Neural cell (in vitro differentiated cells): ENCODE results near the gene APPL1. TPM values are rescaled to one million over a fixed set of nuclear protein-coding genes. Genes with fewer than 3 reads are reported as not detected.

Experiments used
- H2AFZ ChIP-seq: fragments of 200-600, 300-800 bp; sonication (generic), shearing (Covaris generic); 2 replicates; pipeline ENCODE4 v1.6.0; 2014; ENCODE audit warnings: low read depth, mild to moderate bottlenecking, antibody characterized with exemption, low read length, moderate library complexity
- H3F3A ChIP-seq: fragments of 200-600 bp; shearing (Covaris generic); 2 replicates; pipeline ENCODE4 v1.6.1; 2016; ENCODE audit warnings: mild to moderate bottlenecking, moderate library complexity, mixed read lengths, antibody characterized with exemption, low read length; ENCODE audit not compliant: insufficient read depth, poor library complexity, severe bottlenecking
- H3K27ac ChIP-seq: fragments of 200-600, 300-800 bp; sonication (generic), shearing (Covaris generic); 2 replicates; pipeline ENCODE4 v1.5.1; 2014; ENCODE audit warnings: mild to moderate bottlenecking, low read length, moderate library complexity
- H3K27me3 ChIP-seq: fragments of 300-800, 200-600 bp; sonication (generic), shearing (Covaris generic); 2 replicates; pipeline ENCODE4 v1.6.0; 2014; ENCODE audit warnings: mild to moderate bottlenecking, low read depth, low read length, moderate library complexity; ENCODE audit not compliant: insufficient read depth
- H3K36me3 ChIP-seq: fragments of 300-800, 200-600 bp; sonication (generic), shearing (Covaris generic); 2 replicates; pipeline ENCODE4 v1.5.1; 2014; ENCODE audit warnings: mild to moderate bottlenecking, antibody characterized with exemption, low read length, moderate library complexity; ENCODE audit not compliant: insufficient read depth
- H3K4me2 ChIP-seq: fragments of 300-800, 200-600 bp; sonication (generic), shearing (Covaris generic); 2 replicates; pipeline ENCODE4 v1.6.0; 2014; ENCODE audit warnings: mild to moderate bottlenecking, low read length
- H3K4me3 ChIP-seq: fragments of 300-800, 200-600 bp; sonication (generic), shearing (Covaris generic); 2 replicates; pipeline ENCODE4 v1.5.1; 2014; ENCODE audit warnings: mild to moderate bottlenecking, low read length, moderate library complexity
- H3K79me2 ChIP-seq: fragments of 200-600 bp; shearing (Covaris generic); replicated peaks from 2 replicates; pipeline ENCODE4 v1.6.0; 2014; ENCODE audit warnings: mild to moderate bottlenecking, low read length, moderate library complexity; ENCODE audit not compliant: insufficient read depth
- H3K9ac ChIP-seq: fragments of 300-800, 200-600 bp; sonication (generic), shearing (Covaris generic); 2 replicates; pipeline ENCODE4 v1.6.1; 2016; ENCODE audit warnings: mild to moderate bottlenecking, low read length, mixed read lengths
- H3K9me2 ChIP-seq: fragments of 200-600 bp; shearing (Covaris generic); 2 replicates; pipeline ENCODE4 v1.6.1; 2016; ENCODE audit warnings: mild to moderate bottlenecking, low read length, mixed read lengths; ENCODE audit not compliant: insufficient read depth
- H3K9me3 ChIP-seq: fragments of 200-600, 300-800 bp; sonication (generic), shearing (Covaris generic); 2 replicates; pipeline ENCODE4 v1.6.1; 2016; ENCODE audit warnings: mild to moderate bottlenecking, mixed run types, low read length, moderate library complexity, mixed read lengths
- H4K20me1 ChIP-seq: fragments of 200-600 bp; shearing (Covaris generic); 2 replicates; pipeline ENCODE4 v1.6.1; 2016; ENCODE audit warnings: mild to moderate bottlenecking, mixed run types; ENCODE audit not compliant: insufficient read depth
- CTCF ChIP-seq: fragments of 450-650 bp; IDR thresholded peaks from 2 replicates; pipeline ENCODE4 v1.5.1; 2014; ENCODE audit warnings: antibody characterized with exemption, mild to moderate bottlenecking, moderate library complexity; ENCODE audit not compliant: poor library complexity, severe bottlenecking
- EP300 ChIP-seq: fragments of 450-650 bp; conservative IDR thresholded peaks from 2 replicates; pipeline ENCODE4 v1.6.1; 2014; ENCODE audit warnings: antibody characterized with exemption, mild to moderate bottlenecking, moderate library complexity; ENCODE audit not compliant: poor library complexity, severe bottlenecking
- EZH2 ChIP-seq: fragments of 200-600, 300-800 bp; shearing (Covaris generic), sonication (generic); IDR thresholded peaks from 2 replicates; pipeline ENCODE4 v1.6.1; 2014; ENCODE audit warnings: antibody characterized with exemption, low read length, borderline replicate concordance, mild to moderate bottlenecking; ENCODE audit not compliant: insufficient read depth, poor library complexity, severe bottlenecking
- MXI1 ChIP-seq: fragments of 450-650 bp; conservative IDR thresholded peaks from 2 replicates; pipeline ENCODE4 v1.6.1; 2014; ENCODE audit warnings: antibody characterized with exemption, mild to moderate bottlenecking; ENCODE audit not compliant: poor library complexity, severe bottlenecking
- POLR2AphosphoS5 ChIP-seq: IDR thresholded peaks from 2 replicates; pipeline ENCODE4 v1.6.1; 2012
- RAD21 ChIP-seq: fragments of 450-650 bp; conservative IDR thresholded peaks from 2 replicates; pipeline ENCODE4 v1.6.1; 2014; ENCODE audit warnings: antibody characterized with exemption, mild to moderate bottlenecking, moderate library complexity
- REST ChIP-seq: IDR thresholded peaks from 2 replicates; pipeline ENCODE4 v1.6.1; 2012; ENCODE audit warnings: borderline replicate concordance
- SMC3 ChIP-seq: fragments of 450-650 bp; conservative IDR thresholded peaks from 2 replicates; pipeline ENCODE4 v1.6.1; 2014; ENCODE audit warnings: antibody characterized with exemption, mild to moderate bottlenecking, moderate library complexity; ENCODE audit not compliant: poor library complexity
- TAF1 ChIP-seq: IDR thresholded peaks from 2 replicates; pipeline ENCODE4 v1.6.1; 2012; ENCODE audit warnings: low read depth
- polyA plus RNA-seq: library from polyadenylated mRNA; depleted of rRNA; stranded (reverse); fragments of >200 nt; gene quantifications from 2 replicates; pipeline ENCODE4 v1.2.3, GENCODE V29; 2014

Gene APPL1
- polyA plus RNA-seq, 1 donor from 2014 or later = 25.9 TPM

GRCh38 chr3:57261119-57261518 lies 33.6 kb downstream of the APPL1 start:
- H3K27me3 ChIP-seq = no peaks in the 10 kb centered on the region
- H3K9me2 ChIP-seq = no peaks in the 10 kb centered on the region
- no peak overlapping the region for H3K4me3 ChIP-seq
- H3K27ac ChIP-seq = no peak overlapping the region
- H2AFZ ChIP-seq = no peak overlapping the region
- peaks cover 25% of the 10 kb centered on the region for H3K36me3 ChIP-seq
- H3F3A ChIP-seq = no peaks in the 10 kb centered on the region
- H3K9ac ChIP-seq = no peak overlapping the region
- H3K79me2 ChIP-seq = no peaks in the 10 kb centered on the region
- H4K20me1 ChIP-seq = no peaks in the 10 kb centered on the region
- TF ChIP-seq CTCF = no peak
- no peak for TF ChIP-seq RAD21
- no peak for TF ChIP-seq MXI1
- no peak for TF ChIP-seq SMC3
- no peak for TF ChIP-seq TAF1
- no peak for TF ChIP-seq REST
- TF ChIP-seq EP300 = no peak
- no peak for TF ChIP-seq POLR2AphosphoS5
- TF ChIP-seq EZH2 = no peak
- no peaks in the 10 kb centered on the region for H3K9me3 ChIP-seq
- no peak overlapping the region for H3K4me2 ChIP-seq

GRCh38 chr3:57261929-57262328 lies 34.4 kb downstream of the APPL1 start:
- H3K36me3 ChIP-seq = peaks cover 22% of the 10 kb centered on the region
- H3K27me3 ChIP-seq = no peaks in the 10 kb centered on the region
- TF ChIP-seq POLR2AphosphoS5 (no peak), MXI1 (no peak), EZH2 (no peak), SMC3 (no peak), RAD21 (no peak), REST (no peak), EP300 (no peak), CTCF (no peak), TAF1 (no peak)
- H4K20me1 ChIP-seq = no peaks in the 10 kb centered on the region
- no peak overlapping the region for H3K4me2 ChIP-seq
- H3K79me2 ChIP-seq = no peaks in the 10 kb centered on the region
- no peak overlapping the region for H3K9ac ChIP-seq
- no peak overlapping the region for H3K27ac ChIP-seq
- no peaks in the 10 kb centered on the region for H3F3A ChIP-seq
- no peaks in the 10 kb centered on the region for H3K9me2 ChIP-seq
- no peak overlapping the region for H2AFZ ChIP-seq
- H3K9me3 ChIP-seq = no peaks in the 10 kb centered on the region
- no peak overlapping the region for H3K4me3 ChIP-seq
